SK-N-SH treated with all-trans-retinoic acid at 6 μM for 48 hours (cell line): ENCODE measurements around the gene CFAP90.

ENCODE experiments used
- ARNTL ChIP-seq: fragments of 450-650 bp; formaldehyde crosslinking; IDR thresholded peaks from 2 replicates; pipeline ENCODE4 v1.5.0; 2020; ENCODE audit warnings: low read depth, mild to moderate bottlenecking, moderate library complexity, borderline replicate concordance
- ISL1 ChIP-seq: fragments of 250-450 bp; sonication (Bioruptor Pico); IDR thresholded peaks from 2 replicates; pipeline ENCODE4 v2.1.2; 2022; ENCODE audit warnings: mild to moderate bottlenecking, moderate library complexity
- OSR1 ChIP-seq: fragments of 250-450 bp; sonication (Bioruptor Pico); IDR thresholded peaks from 2 replicates; pipeline ENCODE4 v1.8.0; 2022; ENCODE audit warnings: moderate library complexity, mild to moderate bottlenecking, inconsistent platforms
- PATZ1 ChIP-seq: fragments of 250-450 bp; sonication (Bioruptor Pico); IDR thresholded peaks from 2 replicates; pipeline ENCODE4 v1.8.0; 2020; ENCODE audit warnings: mild to moderate bottlenecking, moderate library complexity, borderline replicate concordance
- PPARA ChIP-seq: fragments of 250-450 bp; sonication (Bioruptor Pico); IDR thresholded peaks from 2 replicates; pipeline ENCODE4 v1.5.0; 2020; ENCODE audit warnings: mild to moderate bottlenecking, borderline replicate concordance
- RARB ChIP-seq: fragments of 250-450 bp; sonication (Bioruptor Pico); IDR thresholded peaks from 2 replicates; pipeline ENCODE4 v1.8.0; 2021; ENCODE audit warnings: mild to moderate bottlenecking, moderate library complexity
- TCF4 ChIP-seq: fragments of 250-450 bp; sonication (Bioruptor Pico); IDR thresholded peaks from 2 replicates; pipeline ENCODE4 v1.8.0; 2021; ENCODE audit warnings: mild to moderate bottlenecking, moderate library complexity, borderline replicate concordance
- ZC3H10 ChIP-seq: fragments of 250-450 bp; sonication (Bioruptor Pico); IDR thresholded peaks from 2 replicates; pipeline ENCODE4 v1.5.1; 2021; ENCODE audit warnings: mild to moderate bottlenecking, moderate library complexity
- ZFP3 ChIP-seq: fragments of 250-450 bp; sonication (Bioruptor Pico); IDR thresholded peaks from 2 replicates; pipeline ENCODE4 v1.5.0; 2020; ENCODE audit warnings: mild to moderate bottlenecking, moderate library complexity
- ZFP30 ChIP-seq: fragments of 450-650 bp; formaldehyde crosslinking; IDR thresholded peaks from 2 replicates; pipeline ENCODE4 v1.5.0; 2022; ENCODE audit warnings: mild to moderate bottlenecking, moderate library complexity

GRCh38 chr5:7866196-7866595 lies 15.3 kb upstream of the CFAP90 start:
- TF ChIP-seq PPARA (no peak), ARNTL (CRISPR knock-in tag) (no peak), ISL1 (CRISPR knock-in tag) (no peak), OSR1 (CRISPR knock-in tag) (no peak), ZFP3 (CRISPR knock-in tag) (no peak), RARB (no peak), TCF4 (no peak), PATZ1 (CRISPR knock-in tag) (no peak), ZC3H10 (CRISPR knock-in tag) (no peak), ZFP30 (no peak)
